Trophoblast cell (in vitro differentiated cells and primary cell): ENCODE data around the gene ARHGEF16. TPM values are rescaled to one million over a fixed set of nuclear protein-coding genes. Genes with fewer than 3 reads are reported as not detected.

Experiments
- DNase-seq, 2 donors: peaks; one replicate each; pipeline ENCODE4 v3.0.0-alpha.2; 2016
- H2AFZ ChIP-seq: 2 replicates; pipeline ENCODE4 v1.6.1; 2013; ENCODE audit warnings: low read length, moderate library complexity, mild to moderate bottlenecking; ENCODE audit not compliant: insufficient read depth, poor library complexity
- H2AK5ac ChIP-seq: 2 replicates; pipeline ENCODE4 v1.6.1; 2013; ENCODE audit warnings: mild to moderate bottlenecking, low read length
- H2BK120ac ChIP-seq: 2 replicates; pipeline ENCODE4 v1.6.1; 2013; ENCODE audit warnings: low read length, mild to moderate bottlenecking, moderate library complexity; ENCODE audit not compliant: insufficient read depth, poor library complexity
- H2BK12ac ChIP-seq: 2 replicates; pipeline ENCODE4 v1.6.1; 2013; ENCODE audit warnings: mild to moderate bottlenecking, low read length, moderate library complexity
- H2BK5ac ChIP-seq: 2 replicates; pipeline ENCODE4 v1.6.1; 2013; ENCODE audit warnings: low read length, low read depth, moderate library complexity, mild to moderate bottlenecking; ENCODE audit not compliant: poor library complexity
- H3K14ac ChIP-seq: 2 replicates; pipeline ENCODE4 v1.6.1; 2013; ENCODE audit warnings: mild to moderate bottlenecking, low read length
- H3K18ac ChIP-seq: 2 replicates; pipeline ENCODE4 v1.6.1; 2013; ENCODE audit warnings: mild to moderate bottlenecking, low read length
- H3K23ac ChIP-seq: 2 replicates; pipeline ENCODE4 v1.6.1; 2013; ENCODE audit warnings: low read length
- H3K27ac ChIP-seq: 2 replicates; pipeline ENCODE4 v1.5.1; 2013; ENCODE audit warnings: low read depth, mild to moderate bottlenecking, inconsistent platforms, low read length, moderate library complexity
- H3K27me3 ChIP-seq: 2 replicates; pipeline ENCODE4 v1.6.1; 2013; ENCODE audit warnings: inconsistent platforms, mild to moderate bottlenecking, low read length, moderate library complexity; ENCODE audit not compliant: insufficient read depth
- H3K36me3 ChIP-seq, 2 experiments: 1 replicate in 1 of 2; 2 replicates in 1 of 2; pipeline ENCODE4 v1.6.1; 2013; ENCODE audit warnings: low read length in 2 of 2, mild to moderate bottlenecking in 2 of 2, moderate library complexity in 1 of 2; ENCODE audit not compliant: insufficient read depth in 2 of 2, control insufficient read depth in 1 of 2
- H3K4ac ChIP-seq: 2 replicates; pipeline ENCODE4 v1.6.1; 2013; ENCODE audit warnings: low read depth, mild to moderate bottlenecking, low read length, moderate library complexity
- H3K4me1 ChIP-seq, 2 experiments: 1 replicate in 1 of 2; 2 replicates in 1 of 2; pipeline ENCODE4 v1.6.1; 2013; ENCODE audit warnings: low read length in 2 of 2, mild to moderate bottlenecking in 2 of 2, moderate library complexity in 1 of 2; ENCODE audit not compliant: insufficient read depth in 2 of 2, control insufficient read depth in 1 of 2
- H3K4me2 ChIP-seq: 2 replicates; pipeline ENCODE4 v1.6.1; 2013; ENCODE audit warnings: inconsistent platforms, mild to moderate bottlenecking, low read length, moderate library complexity
- H3K4me3 ChIP-seq: 2 replicates; pipeline ENCODE4 v1.5.1; 2013; ENCODE audit warnings: mild to moderate bottlenecking, low read depth, low read length, inconsistent platforms
- H3K79me1 ChIP-seq: one replicate; pipeline ENCODE4 v1.6.1; 2013; ENCODE audit warnings: low read length
- H3K79me2 ChIP-seq: 2 replicates; pipeline ENCODE4 v1.6.1; 2013; ENCODE audit warnings: low read length, mild to moderate bottlenecking; ENCODE audit not compliant: control insufficient read depth, insufficient read depth, poor library complexity
- H3K9ac ChIP-seq: 2 replicates; pipeline ENCODE4 v1.6.1; 2013; ENCODE audit warnings: mild to moderate bottlenecking, low read length
- H3K9me3 ChIP-seq: 2 replicates; pipeline ENCODE4 v1.6.1; 2013; ENCODE audit warnings: low read depth, mild to moderate bottlenecking, control low read depth, inconsistent platforms, low read length; ENCODE audit not compliant: insufficient read depth
- H4K12ac ChIP-seq: 2 replicates; pipeline ENCODE4 v1.6.1; 2013; ENCODE audit warnings: low read depth, mild to moderate bottlenecking, low read length, moderate library complexity
- H4K8ac ChIP-seq: 2 replicates; pipeline ENCODE4 v1.6.1; 2013; ENCODE audit warnings: low read depth, mild to moderate bottlenecking, low read length, moderate library complexity
- H4K91ac ChIP-seq: one replicate; pipeline ENCODE4 v1.6.1; 2013; ENCODE audit warnings: low read depth, mild to moderate bottlenecking, low read length, moderate library complexity
- WGBS: extraction: QIAGEN DNeasy Blood & Tissue Kit; methylation state at CpG from one replicate; pipeline ENCODE4 v1.1.7; 2013; ENCODE audit warnings: missing lambda C conversion rate; ENCODE audit not compliant: insufficient read length, insufficient coverage; ENCODE audit errors: extremely low coverage; 5-methylcytosine and 5-hydroxymethylcytosine counted together
- polyA plus RNA-seq: library from polyadenylated mRNA; stranded (reverse); fragments of 200-250 nt; gene quantifications from 2 replicates; pipeline ENCODE4 v1.2.3, GENCODE V29; 2013

ARHGEF16 gene
- 6.2 and 6.3 TPM in 2 replicates for polyA plus RNA-seq

GRCh38 chr1:3453891-3454810, at the start of gene ARHGEF16:
Gene ARHGEF16 (plus strand): TSS chr1:3454665. CDS start chr1:3463085, 8,420 bp downstream.
- Histone ChIP-seq H2BK5ac (peak within 1 kb of the TSS; percentile 57), H3K14ac (peak within 1 kb of the TSS; percentile 55), H3K79me2 (peaks cover 2% of the 10 kb centered on the region), H3K4me2 (peak within 1 kb of the TSS; percentile 82), H3K9me3 (no peaks in the 10 kb centered on the region), H3K27ac (peak within 1 kb of the TSS; percentile 63), H4K12ac (no peak within 1 kb of the TSS), H3K4me3 (peak within 1 kb of the TSS; percentile 76), H3K23ac (no peak within 1 kb of the TSS), H3K18ac (peak within 1 kb of the TSS; percentile 52), H4K8ac (peak within 1 kb of the TSS; percentile 72), H3K27me3 (no peaks in the 10 kb centered on the region), H2AFZ (peak within 1 kb of the TSS; percentile 57), H3K36me3 (no peaks in the 10 kb centered on the region), H3K4ac (no peak within 1 kb of the TSS), H3K9ac (no peak within 1 kb of the TSS), H2BK120ac (peak within 1 kb of the TSS; percentile 11), H2BK12ac (peak within 1 kb of the TSS; percentile 47), H4K91ac (peak within 1 kb of the TSS; percentile 82), H3K4me1 (peaks cover 8 to 18% of the 10 kb centered on the region in 2 experiments), H3K79me1 (peaks cover 8% of the 10 kb centered on the region), H2AK5ac (peak within 1 kb of the TSS; percentile 42)
- WGBS, result no CpG with 5 or more reads among the region's 84 CpGs
- peak; percentile 90 to 94 for DNase-seq

DNA sequence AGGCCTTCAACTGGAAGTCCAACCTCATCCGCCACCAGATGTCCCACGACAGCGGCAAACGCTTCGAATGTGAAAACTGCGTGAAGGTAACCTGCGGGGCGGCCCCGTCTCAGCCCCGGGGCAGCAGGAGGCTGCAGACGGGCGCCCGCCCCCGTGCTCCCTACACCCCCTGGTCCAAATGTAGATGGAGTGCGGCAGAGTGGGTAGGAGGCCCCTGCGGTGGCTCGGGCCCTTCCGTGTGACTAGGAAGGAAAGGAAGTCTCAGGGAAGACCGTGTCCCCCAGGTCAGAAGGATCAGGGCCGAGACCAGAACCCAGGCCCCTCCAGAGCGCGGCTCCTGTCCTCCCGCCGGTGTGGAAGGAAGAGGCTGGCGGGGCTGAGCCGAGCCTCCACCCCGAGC, 49.7 kb upstream of the ARHGEF16 start:
- no peak for DNase-seq
- Histone ChIP-seq H4K12ac (no peak overlapping the region), H3K4me3 (no peak overlapping the region), H3K27me3 (no peaks in the 10 kb centered on the region), H2AFZ (no peak overlapping the region), H4K91ac (no peak overlapping the region), H3K36me3 (no peaks in the 10 kb centered on the region), H2BK12ac (no peak overlapping the region), H3K4me2 (no peak overlapping the region), H3K27ac (no peak overlapping the region), H3K23ac (no peak overlapping the region), H2BK120ac (no peak overlapping the region), H2AK5ac (no peak overlapping the region), H2BK5ac (no peak overlapping the region), H3K14ac (no peak overlapping the region), H3K4ac (no peak overlapping the region), H3K79me1 (no peaks in the 10 kb centered on the region), H3K4me1 (no peaks in the 10 kb centered on the region), H3K9ac (no peak overlapping the region), H4K8ac (no peak overlapping the region), H3K18ac (no peak overlapping the region), H3K9me3 (peaks cover 15% of the 10 kb centered on the region), H3K79me2 (no peaks in the 10 kb centered on the region)
- WGBS, result no CpG with 5 or more reads among the region's 27 CpGs

DNA sequence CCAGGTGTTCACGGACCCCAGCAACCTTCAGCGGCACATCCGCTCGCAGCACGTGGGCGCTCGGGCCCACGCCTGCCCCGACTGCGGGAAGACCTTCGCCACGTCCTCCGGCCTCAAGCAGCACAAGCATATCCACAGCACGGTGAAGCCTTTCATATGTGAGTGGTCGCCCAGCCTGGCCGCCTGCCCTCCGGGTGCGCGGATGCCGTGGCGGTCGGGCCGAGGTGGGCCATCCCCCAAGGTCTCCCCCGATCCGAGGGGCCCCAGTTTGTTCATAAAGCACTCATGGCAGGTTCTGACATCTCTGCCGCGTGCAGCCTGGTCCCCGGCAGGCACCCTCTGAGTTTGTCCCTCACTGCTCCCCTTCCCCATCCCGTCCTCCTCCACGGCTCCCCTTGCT, 49.0 kb upstream of the ARHGEF16 start:
- no peak overlapping the region for H3K14ac ChIP-seq
- no CpG with 5 or more reads among the region's 30 CpGs for WGBS

DNA sequence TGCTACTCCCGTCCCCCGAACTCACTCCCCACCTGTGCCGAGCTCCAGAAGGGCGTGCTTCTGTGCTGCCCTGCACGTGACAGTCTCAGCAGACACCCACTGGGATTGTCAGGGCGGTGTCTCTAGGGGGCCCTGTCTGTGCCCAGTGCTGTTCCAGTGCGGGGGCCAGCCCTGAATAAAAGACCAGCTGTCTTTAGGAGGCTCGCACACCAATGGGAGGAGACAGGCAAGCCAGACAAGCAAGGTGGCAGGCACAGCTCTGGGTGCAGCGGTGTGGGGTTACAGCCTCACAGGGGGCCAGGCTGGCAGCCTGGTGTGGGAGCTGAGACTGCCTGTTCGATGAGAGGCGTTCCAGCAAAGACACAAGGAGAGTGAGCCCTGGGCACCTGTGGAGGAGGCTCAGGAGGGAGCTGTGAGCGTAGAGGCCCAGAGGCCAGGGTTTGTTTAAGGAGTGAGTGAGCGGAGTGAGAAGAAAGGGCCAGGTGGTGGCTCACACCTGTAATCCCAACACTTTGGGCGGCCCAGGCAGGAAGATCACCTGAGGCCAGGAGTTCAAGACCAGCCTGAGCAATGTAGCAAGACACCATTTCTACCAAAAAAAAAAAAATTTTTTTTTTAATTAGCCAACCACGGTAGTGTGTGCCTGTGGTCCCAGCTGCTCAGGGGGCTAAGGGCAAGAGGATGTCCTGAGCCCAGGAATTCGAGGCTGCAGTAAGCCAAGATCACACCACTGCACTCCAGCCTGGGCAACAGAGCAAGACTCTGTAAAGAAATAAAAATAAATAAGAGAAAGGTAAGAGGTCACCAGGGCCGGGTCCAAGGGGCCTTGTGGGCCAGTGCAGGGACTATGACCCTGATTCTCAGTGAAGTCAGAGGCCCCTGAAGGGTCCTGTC, 48.2 kb upstream of the ARHGEF16 start:
- no CpG with 5 or more reads among the region's 17 CpGs for WGBS
- Histone ChIP-seq H2BK12ac (no peak overlapping the region), H3K27ac (no peak overlapping the region), H3K23ac (no peak overlapping the region), H3K27me3 (no peaks in the 10 kb centered on the region), H3K9me3 (peaks cover 15% of the 10 kb centered on the region), H3K4me2 (no peak overlapping the region), H3K4me3 (no peak overlapping the region), H3K18ac (no peak overlapping the region), H3K9ac (no peak overlapping the region), H2BK5ac (no peak overlapping the region), H3K14ac (no peak overlapping the region), H4K8ac (no peak overlapping the region), H2BK120ac (no peak overlapping the region), H4K12ac (no peak overlapping the region), H2AFZ (no peak overlapping the region), H3K79me2 (no peaks in the 10 kb centered on the region), H2AK5ac (no peak overlapping the region), H3K4ac (no peak overlapping the region), H3K4me1 (no peaks in the 10 kb centered on the region), H4K91ac (no peak overlapping the region), H3K79me1 (no peaks in the 10 kb centered on the region), H3K36me3 (no peaks in the 10 kb centered on the region)
- DNase-seq, result no peak

More for the DNA sequence above, 49.0 kb upstream of the ARHGEF16 start:
- Histone ChIP-seq H2BK120ac (no peak overlapping the region), H3K79me1 (no peaks in the 10 kb centered on the region), H3K9me3 (peaks cover 17% of the 10 kb centered on the region), H3K4me1 (no peaks in the 10 kb centered on the region), H3K23ac (no peak overlapping the region), H3K27ac (no peak overlapping the region), H4K8ac (no peak overlapping the region), H2AK5ac (no peak overlapping the region), H3K27me3 (no peaks in the 10 kb centered on the region), H2AFZ (no peak overlapping the region), H2BK5ac (no peak overlapping the region), H3K4me2 (no peak overlapping the region), H3K4ac (no peak overlapping the region), H2BK12ac (no peak overlapping the region), H3K79me2 (no peaks in the 10 kb centered on the region), H3K18ac (no peak overlapping the region), H3K4me3 (no peak overlapping the region), H3K9ac (no peak overlapping the region), H3K36me3 (no peaks in the 10 kb centered on the region), H4K91ac (no peak overlapping the region), H4K12ac (no peak overlapping the region)
- DNase-seq, result no peak
